Liver (tissue), 9 donors: Measurements from ENCODE around the gene CASP10. TPM values are rescaled to one million over a fixed set of nuclear protein-coding genes. Genes with fewer than 3 reads are reported as not detected.

Source experiments
- DNase-seq: peaks from one replicate; pipeline ENCODE4 v3.0.0-alpha.2; 2017; ENCODE audit warnings: low spot score
- H3K27ac ChIP-seq, 2 donors: one replicate each; pipeline ENCODE4 v1.7.0; 2013; ENCODE audit warnings: inconsistent platforms in 2 of 2, low read length in 2 of 2, control low read depth in 1 of 2, low read depth in 1 of 2, mild to moderate bottlenecking in 1 of 2
- H3K27me3 ChIP-seq, 4 donors: one replicate each; pipeline versions ENCODE4 v1.6.1 to v1.7.0; 2013; ENCODE audit warnings: low read length in 3 of 4, inconsistent platforms in 1 of 4, mild to moderate bottlenecking in 1 of 4, moderate library complexity in 1 of 4; ENCODE audit not compliant: control insufficient read depth in 4 of 4, insufficient read depth in 4 of 4
- H3K36me3 ChIP-seq, 4 donors: one replicate each; pipeline versions ENCODE4 v1.6.1 to v1.7.0; 2013; ENCODE audit warnings: low read length in 3 of 4, mild to moderate bottlenecking in 3 of 4, low read depth in 1 of 4, moderate library complexity in 1 of 4; ENCODE audit not compliant: control insufficient read depth in 4 of 4, insufficient read depth in 3 of 4
- H3K4me1 ChIP-seq, 4 donors: one replicate each; pipeline versions ENCODE4 v1.6.1 to v1.7.0; 2013; ENCODE audit warnings: low read length in 3 of 4, mild to moderate bottlenecking in 3 of 4, moderate library complexity in 1 of 4; ENCODE audit not compliant: control insufficient read depth in 4 of 4, insufficient read depth in 4 of 4
- H3K4me3 ChIP-seq, 3 donors: one replicate each; pipeline versions ENCODE4 v1.6.1 to v1.7.0; 2013; ENCODE audit warnings: low read length in 3 of 3, control low read depth in 1 of 3, low read depth in 1 of 3, mild to moderate bottlenecking in 1 of 3
- H3K9ac ChIP-seq, 2 donors: one replicate each; pipeline ENCODE4 v1.7.0; 2013; ENCODE audit warnings: low read length in 2 of 2, mild to moderate bottlenecking in 2 of 2, moderate library complexity in 2 of 2, control low read depth in 1 of 2, low read depth in 1 of 2
- H3K9me3 ChIP-seq, 4 donors: one replicate each; pipeline versions ENCODE4 v1.6.1 to v1.7.0; 2013; ENCODE audit warnings: low read length in 3 of 4; ENCODE audit not compliant: control insufficient read depth in 4 of 4
- EGR1 ChIP-seq, 2 donors: IDR thresholded peaks; 2 replicates each; pipeline ENCODE4 v1.6.1; 2016 to 2018; ENCODE audit warnings: antibody characterized with exemption in 2 of 2, low read depth in 2 of 2
- FOXA2 ChIP-seq: IDR thresholded peaks from 2 replicates; pipeline ENCODE4 v1.6.1; 2016; ENCODE audit warnings: antibody characterized with exemption
- GABPA ChIP-seq, 2 donors: IDR thresholded peaks in 1 of 2; conservative IDR thresholded peaks in 1 of 2; 2 replicates each; pipeline ENCODE4 v1.6.1; 2016; ENCODE audit warnings: antibody characterized with exemption in 2 of 2, mild to moderate bottlenecking in 1 of 2, moderate library complexity in 1 of 2
- HNF4A ChIP-seq, 2 donors: conservative IDR thresholded peaks; 2 replicates each; pipeline ENCODE4 v1.6.1; 2016; ENCODE audit warnings: antibody characterized with exemption in 2 of 2, mild to moderate bottlenecking in 2 of 2
- HNF4G ChIP-seq: IDR thresholded peaks from 2 replicates; pipeline ENCODE4 v1.6.1; 2016; ENCODE audit warnings: antibody characterized with exemption
- JUND ChIP-seq, 2 donors: IDR thresholded peaks; 2 replicates each; pipeline ENCODE4 v1.6.1; 2016; ENCODE audit warnings: antibody characterized with exemption in 2 of 2
- NR2F2 ChIP-seq: IDR thresholded peaks from 2 replicates; pipeline ENCODE4 v1.6.1; 2016; ENCODE audit warnings: antibody characterized with exemption
- RAD21 ChIP-seq, 2 donors: IDR thresholded peaks; 2 replicates each; pipeline ENCODE4 v1.6.1; 2016; ENCODE audit warnings: antibody characterized with exemption in 2 of 2, mild to moderate bottlenecking in 2 of 2
- SP1 ChIP-seq: IDR thresholded peaks from 2 replicates; pipeline ENCODE4 v1.6.1; 2018; ENCODE audit warnings: antibody characterized with exemption, mild to moderate bottlenecking
- TAF1 ChIP-seq: conservative IDR thresholded peaks from 2 replicates; pipeline ENCODE4 v1.6.1; 2016; ENCODE audit warnings: antibody characterized with exemption, mild to moderate bottlenecking
- YY1 ChIP-seq: IDR thresholded peaks from 2 replicates; pipeline ENCODE4 v1.6.1; 2016; ENCODE audit warnings: antibody characterized with exemption, mild to moderate bottlenecking
- WGBS: extraction: QIAGEN DNeasy Blood & Tissue Kit; methylation state at CpG from one replicate; pipeline ENCODE4 v1.1.7; 2013; 5-methylcytosine and 5-hydroxymethylcytosine counted together
- polyA plus RNA-seq, 2 donors: library from polyadenylated mRNA; stranded (reverse) in 1 of 2; unstranded in 1 of 2; fragments of 200-250 nt in 1 of 2; fragments of >200 nt in 1 of 2; fragmentation: Nextera tagmentation in 1 of 2; extraction: Ambion mirVana in 1 of 2; gene quantifications; one replicate each; pipeline versions ENCODE4 v1.2.1 to v1.2.3, GENCODE V29; 2013 to 2015
- total RNA-seq, 2 donors: library from RNA; depleted of rRNA; stranded (reverse); fragments of >200 nt; gene quantifications; one replicate each; pipeline ENCODE4 v1.2.3, GENCODE V29; 2014
- TF ChIP-seq, protein P1 (sequence below): IDR thresholded peaks from 2 replicates; pipeline ENCODE4 v1.6.1; 2016; ENCODE audit warnings: antibody characterized with exemption
- TF ChIP-seq, protein P2 (sequence below): IDR thresholded peaks from 2 replicates; pipeline ENCODE4 v1.6.1; 2016; ENCODE audit warnings: antibody characterized with exemption, mild to moderate bottlenecking
- TF ChIP-seq, protein P3 (sequence below): fragments of 150-350 bp; IDR thresholded peaks from 2 replicates; pipeline ENCODE4 v1.5.1; 2017; ENCODE audit warnings: improper control_type of control experiment, low read depth, low read length; ENCODE audit not compliant: missing input control
- donor health status: healthy.
- donor health status: healthy.
- donor health status: healthy.
- donor health status: healthy.
- donor health status: healthy.

Gene CASP10
- total and polyA plus RNA-seq, 4 donors = 2.2 to 13.6 (median 5.6) TPM

- Histone ChIP-seq H3K4me3 (peak overlapping the region in 1 of 3 donors; percentile 15), H3K27me3 (no peaks in the 10 kb centered on the region), H3K4me1 (peaks cover 0 to 4% (median 1%) of the 10 kb centered on the region in 4 donors), H3K27ac (no peak overlapping the region), H3K9me3 (no peaks in the 10 kb centered on the region), H3K36me3 (no peaks in the 10 kb centered on the region), H3K9ac (no peak overlapping the region)
- TF ChIP-seq, protein P1, sequence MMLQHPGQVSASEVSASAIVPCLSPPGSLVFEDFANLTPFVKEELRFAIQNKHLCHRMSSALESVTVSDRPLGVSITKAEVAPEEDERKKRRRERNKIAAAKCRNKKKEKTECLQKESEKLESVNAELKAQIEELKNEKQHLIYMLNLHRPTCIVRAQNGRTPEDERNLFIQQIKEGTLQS = no peak
- TF ChIP-seq SP1 = no peak
- no peak for TF ChIP-seq HNF4A (conservative IDR thresholded peaks at IDR 0.05)
- TF ChIP-seq, protein P2, sequence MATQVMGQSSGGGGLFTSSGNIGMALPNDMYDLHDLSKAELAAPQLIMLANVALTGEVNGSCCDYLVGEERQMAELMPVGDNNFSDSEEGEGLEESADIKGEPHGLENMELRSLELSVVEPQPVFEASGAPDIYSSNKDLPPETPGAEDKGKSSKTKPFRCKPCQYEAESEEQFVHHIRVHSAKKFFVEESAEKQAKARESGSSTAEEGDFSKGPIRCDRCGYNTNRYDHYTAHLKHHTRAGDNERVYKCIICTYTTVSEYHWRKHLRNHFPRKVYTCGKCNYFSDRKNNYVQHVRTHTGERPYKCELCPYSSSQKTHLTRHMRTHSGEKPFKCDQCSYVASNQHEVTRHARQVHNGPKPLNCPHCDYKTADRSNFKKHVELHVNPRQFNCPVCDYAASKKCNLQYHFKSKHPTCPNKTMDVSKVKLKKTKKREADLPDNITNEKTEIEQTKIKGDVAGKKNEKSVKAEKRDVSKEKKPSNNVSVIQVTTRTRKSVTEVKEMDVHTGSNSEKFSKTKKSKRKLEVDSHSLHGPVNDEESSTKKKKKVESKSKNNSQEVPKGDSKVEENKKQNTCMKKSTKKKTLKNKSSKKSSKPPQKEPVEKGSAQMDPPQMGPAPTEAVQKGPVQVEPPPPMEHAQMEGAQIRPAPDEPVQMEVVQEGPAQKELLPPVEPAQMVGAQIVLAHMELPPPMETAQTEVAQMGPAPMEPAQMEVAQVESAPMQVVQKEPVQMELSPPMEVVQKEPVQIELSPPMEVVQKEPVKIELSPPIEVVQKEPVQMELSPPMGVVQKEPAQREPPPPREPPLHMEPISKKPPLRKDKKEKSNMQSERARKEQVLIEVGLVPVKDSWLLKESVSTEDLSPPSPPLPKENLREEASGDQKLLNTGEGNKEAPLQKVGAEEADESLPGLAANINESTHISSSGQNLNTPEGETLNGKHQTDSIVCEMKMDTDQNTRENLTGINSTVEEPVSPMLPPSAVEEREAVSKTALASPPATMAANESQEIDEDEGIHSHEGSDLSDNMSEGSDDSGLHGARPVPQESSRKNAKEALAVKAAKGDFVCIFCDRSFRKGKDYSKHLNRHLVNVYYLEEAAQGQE = no peak
- no peak for TF ChIP-seq NR2F2
- TF ChIP-seq RAD21 (IDR thresholded peaks at IDR 0.05) = no peak
- no peak for TF ChIP-seq GABPA (IDR thresholded peaks at IDR 0.05 in 1 of 2, conservative IDR thresholded peaks at IDR 0.05 in 1 of 2)
- TF ChIP-seq, protein P3, sequence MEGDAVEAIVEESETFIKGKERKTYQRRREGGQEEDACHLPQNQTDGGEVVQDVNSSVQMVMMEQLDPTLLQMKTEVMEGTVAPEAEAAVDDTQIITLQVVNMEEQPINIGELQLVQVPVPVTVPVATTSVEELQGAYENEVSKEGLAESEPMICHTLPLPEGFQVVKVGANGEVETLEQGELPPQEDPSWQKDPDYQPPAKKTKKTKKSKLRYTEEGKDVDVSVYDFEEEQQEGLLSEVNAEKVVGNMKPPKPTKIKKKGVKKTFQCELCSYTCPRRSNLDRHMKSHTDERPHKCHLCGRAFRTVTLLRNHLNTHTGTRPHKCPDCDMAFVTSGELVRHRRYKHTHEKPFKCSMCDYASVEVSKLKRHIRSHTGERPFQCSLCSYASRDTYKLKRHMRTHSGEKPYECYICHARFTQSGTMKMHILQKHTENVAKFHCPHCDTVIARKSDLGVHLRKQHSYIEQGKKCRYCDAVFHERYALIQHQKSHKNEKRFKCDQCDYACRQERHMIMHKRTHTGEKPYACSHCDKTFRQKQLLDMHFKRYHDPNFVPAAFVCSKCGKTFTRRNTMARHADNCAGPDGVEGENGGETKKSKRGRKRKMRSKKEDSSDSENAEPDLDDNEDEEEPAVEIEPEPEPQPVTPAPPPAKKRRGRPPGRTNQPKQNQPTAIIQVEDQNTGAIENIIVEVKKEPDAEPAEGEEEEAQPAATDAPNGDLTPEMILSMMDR = no peak
- no peak for TF ChIP-seq YY1
- TF ChIP-seq HNF4G = no peak
- TF ChIP-seq JUND (IDR thresholded peaks at IDR 0.05) = no peak
- TF ChIP-seq FOXA2 = no peak
- TF ChIP-seq EGR1 (IDR thresholded peaks at IDR 0.05; ENCODE audit: low read depth in 2 of 2) = no peak
- 75% methylated on average over 2 of the region's 2 CpGs for WGBS
- DNase-seq = no peak
These were observed 79.0 kb downstream of the CASP10 start for GRCh38 chr2:201261906-201262305.

- no peak overlapping the region for H3K9ac ChIP-seq
- 85% methylated on average over 6 of the region's 6 CpGs for WGBS
- no peak for DNase-seq
- no peak overlapping the region for H3K4me3 ChIP-seq
- peaks cover 0 to 6% (median 2%) of the 10 kb centered on the region in 4 donors for H3K36me3 ChIP-seq
- TF ChIP-seq, protein P3 = no peak
- TF ChIP-seq EGR1 (IDR thresholded peaks at IDR 0.05; ENCODE audit: low read depth in 2 of 2) (no peak), TAF1 (no peak)
- TF ChIP-seq, protein P2 = no peak
- H3K4me1 ChIP-seq = peaks cover 0 to 4% (median 1%) of the 10 kb centered on the region in 4 donors
- no peaks in the 10 kb centered on the region for H3K9me3 ChIP-seq
- no peak overlapping the region for H3K27ac ChIP-seq
- no peaks in the 10 kb centered on the region for H3K27me3 ChIP-seq
These were observed 79.8 kb downstream of the CASP10 start for GRCh38 chr2:201262718-201263117.
